ENCODE results near the gene NPPA.

- TF ChIP-seq, protein P1, sequence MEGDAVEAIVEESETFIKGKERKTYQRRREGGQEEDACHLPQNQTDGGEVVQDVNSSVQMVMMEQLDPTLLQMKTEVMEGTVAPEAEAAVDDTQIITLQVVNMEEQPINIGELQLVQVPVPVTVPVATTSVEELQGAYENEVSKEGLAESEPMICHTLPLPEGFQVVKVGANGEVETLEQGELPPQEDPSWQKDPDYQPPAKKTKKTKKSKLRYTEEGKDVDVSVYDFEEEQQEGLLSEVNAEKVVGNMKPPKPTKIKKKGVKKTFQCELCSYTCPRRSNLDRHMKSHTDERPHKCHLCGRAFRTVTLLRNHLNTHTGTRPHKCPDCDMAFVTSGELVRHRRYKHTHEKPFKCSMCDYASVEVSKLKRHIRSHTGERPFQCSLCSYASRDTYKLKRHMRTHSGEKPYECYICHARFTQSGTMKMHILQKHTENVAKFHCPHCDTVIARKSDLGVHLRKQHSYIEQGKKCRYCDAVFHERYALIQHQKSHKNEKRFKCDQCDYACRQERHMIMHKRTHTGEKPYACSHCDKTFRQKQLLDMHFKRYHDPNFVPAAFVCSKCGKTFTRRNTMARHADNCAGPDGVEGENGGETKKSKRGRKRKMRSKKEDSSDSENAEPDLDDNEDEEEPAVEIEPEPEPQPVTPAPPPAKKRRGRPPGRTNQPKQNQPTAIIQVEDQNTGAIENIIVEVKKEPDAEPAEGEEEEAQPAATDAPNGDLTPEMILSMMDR (IDR thresholded peaks at IDR 0.05; ENCODE audit: poor library complexity) = no peak
- TF ChIP-seq EZH2 (IDR thresholded peaks at IDR 0.05; ENCODE audit: borderline replicate concordance) = no peak
- no peak for TF ChIP-seq EZH2phosphoT487 (IDR thresholded peaks at IDR 0.05; ENCODE audit: low read depth, severe bottlenecking, unreplicated experiment)
Measured at GRCh38 chr1:11855430-11855829, 7.8 kb upstream of the NPPA start.

All from hepatocyte (in vitro differentiated cells).